Fibroblast of upper back skin (primary cell): ENCODE results near the gene KNG1.
"Not testable (repeated sequence)": the region's sequence is repeated elsewhere in the genome, so short reads cannot be mapped to it uniquely, and the experiment has no call there.

Source experiments
- DNase-seq: peaks from one replicate; pipeline ENCODE4 v3.0.0-alpha.2; 2013

Gene KNG1

DNA sequence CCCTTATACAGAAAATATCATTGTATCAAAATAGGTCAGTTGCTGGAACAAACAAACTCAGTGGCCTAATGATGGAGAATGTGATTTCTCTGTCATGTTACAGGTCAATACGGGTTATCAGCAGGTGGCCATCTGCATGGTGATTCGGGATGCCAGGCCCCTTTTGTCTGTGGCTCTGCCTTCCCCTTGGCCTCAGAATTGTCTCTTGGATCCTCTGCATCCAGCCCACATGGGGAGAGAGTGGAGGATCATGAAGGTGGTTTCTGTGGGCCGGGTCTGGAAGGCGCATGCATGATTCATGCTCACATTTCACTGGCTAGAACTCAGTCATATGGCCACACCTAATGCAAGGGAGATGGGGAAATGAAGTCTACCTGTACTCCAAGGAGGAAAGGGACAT is 6.5 kb upstream of the KNG1 start:
- not testable (repeated sequence) for DNase-seq

DNA sequence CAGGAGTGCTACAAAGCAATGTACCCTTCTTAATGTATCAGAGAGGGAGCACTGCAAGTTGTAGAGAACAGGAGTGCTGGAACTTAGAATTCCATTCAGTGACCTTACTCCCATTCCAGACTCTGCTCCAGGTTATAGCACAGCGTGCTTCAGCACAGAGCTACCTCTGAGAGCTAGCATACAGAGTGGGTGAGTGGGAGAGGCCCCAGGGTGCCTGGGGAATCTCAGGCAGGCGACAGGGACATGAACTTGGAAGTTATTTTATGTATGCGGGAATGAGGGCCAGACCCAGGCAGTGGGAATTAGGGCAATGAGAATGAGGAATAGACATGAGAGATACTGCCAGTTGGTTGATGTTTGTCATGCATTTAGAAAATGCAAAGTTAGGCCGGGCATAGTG is 3.7 kb upstream of the KNG1 start:
- no peak for DNase-seq

DNA sequence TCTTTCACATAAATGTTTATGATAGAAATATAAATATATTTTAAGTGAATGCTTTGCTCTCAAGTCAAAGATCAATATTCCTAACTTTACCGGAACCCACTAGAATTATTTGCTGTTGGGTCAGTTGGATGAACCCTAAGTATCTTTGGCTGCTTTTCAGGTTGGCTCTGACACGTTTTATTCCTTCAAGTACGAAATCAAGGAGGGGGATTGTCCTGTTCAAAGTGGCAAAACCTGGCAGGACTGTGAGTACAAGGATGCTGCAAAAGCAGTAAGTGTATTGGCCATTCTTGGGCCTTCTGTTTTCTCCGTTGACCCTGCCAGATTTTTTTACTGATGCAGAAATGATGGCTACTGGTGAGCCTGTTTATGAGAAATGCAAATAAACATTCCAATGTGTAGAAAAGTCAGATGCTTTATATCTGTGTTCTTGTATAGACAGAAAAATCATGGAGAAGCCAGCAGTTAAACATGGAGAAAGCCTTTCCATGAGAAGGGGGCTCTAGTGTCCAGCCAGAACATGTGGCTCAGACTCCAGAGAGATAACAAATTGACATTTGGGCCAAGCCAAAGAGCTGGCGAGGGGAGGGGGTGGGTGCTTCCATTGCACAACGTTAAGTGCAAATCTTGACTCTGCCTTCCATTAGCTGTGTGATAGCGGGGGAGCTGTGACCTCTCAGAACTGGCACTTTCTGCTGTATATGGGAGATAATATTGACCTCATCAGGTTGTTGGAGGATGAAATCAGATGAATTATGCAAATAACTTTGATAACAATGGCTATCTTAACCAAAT is 3.0 kb downstream of the KNG1 start:
- DNase-seq = no peak

DNA sequence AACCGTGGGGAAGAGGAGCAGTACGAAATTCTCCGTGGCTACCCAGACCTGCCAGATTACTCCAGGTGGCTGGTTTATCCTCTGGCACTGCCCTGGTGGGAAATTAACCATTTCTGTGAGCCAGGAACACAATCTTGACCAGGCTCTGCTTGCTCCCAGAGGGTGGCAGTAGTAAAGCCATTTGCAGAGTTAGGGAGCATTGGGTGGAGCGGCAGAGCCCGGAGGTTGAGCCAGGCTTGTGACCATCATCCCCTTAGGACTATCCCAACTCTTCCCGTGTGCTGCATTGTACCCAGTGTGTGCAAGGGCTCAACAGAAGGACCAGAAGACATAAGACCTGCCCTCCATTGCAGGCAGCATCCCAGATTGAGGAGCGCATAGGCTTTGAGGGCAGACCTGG is 5.3 kb downstream of the KNG1 start:
- no peak for DNase-seq

DNA sequence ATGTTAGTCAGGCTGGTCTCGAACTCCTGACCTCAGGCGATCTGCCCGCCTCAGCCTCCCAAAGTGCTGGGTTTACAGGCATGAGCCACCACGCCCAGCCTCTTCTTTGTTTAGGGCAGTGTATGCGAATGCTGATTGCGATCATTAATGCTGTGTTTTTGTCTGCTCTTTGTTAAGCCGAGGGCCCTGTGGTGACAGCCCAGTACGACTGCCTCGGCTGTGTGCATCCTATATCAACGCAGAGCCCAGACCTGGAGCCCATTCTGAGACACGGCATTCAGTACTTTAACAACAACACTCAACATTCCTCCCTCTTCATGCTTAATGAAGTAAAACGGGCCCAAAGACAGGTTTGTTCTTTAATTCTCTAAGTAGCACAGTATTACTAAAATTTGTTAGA is 7.8 kb downstream of the KNG1 start:
- DNase-seq = no peak

DNA sequence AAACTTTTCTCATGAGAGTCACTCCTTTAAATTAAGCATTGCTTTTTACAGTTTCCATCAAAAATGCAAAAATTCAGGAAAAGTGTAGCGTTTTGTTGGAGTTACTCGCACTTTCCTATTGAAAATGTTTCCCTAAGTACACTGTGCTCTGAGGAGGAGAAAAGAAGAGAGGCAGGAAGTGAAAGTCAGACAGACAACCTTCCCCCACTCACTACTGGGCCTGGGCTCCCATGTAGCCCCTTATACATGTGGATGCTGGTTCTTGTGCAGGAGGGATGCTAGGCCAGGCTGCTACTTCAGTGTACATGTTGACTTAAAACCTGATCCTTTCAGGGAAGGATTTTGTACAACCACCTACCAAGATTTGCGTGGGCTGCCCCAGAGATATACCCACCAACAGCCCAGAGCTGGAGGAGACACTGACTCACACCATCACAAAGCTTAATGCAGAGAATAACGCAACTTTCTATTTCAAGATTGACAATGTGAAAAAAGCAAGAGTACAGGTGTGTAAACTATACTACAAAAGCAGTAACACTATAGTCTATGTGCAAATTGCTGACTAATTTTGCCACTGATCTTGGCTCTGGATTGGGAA is 15.1 kb downstream of the KNG1 start:
- no peak for DNase-seq

DNA sequence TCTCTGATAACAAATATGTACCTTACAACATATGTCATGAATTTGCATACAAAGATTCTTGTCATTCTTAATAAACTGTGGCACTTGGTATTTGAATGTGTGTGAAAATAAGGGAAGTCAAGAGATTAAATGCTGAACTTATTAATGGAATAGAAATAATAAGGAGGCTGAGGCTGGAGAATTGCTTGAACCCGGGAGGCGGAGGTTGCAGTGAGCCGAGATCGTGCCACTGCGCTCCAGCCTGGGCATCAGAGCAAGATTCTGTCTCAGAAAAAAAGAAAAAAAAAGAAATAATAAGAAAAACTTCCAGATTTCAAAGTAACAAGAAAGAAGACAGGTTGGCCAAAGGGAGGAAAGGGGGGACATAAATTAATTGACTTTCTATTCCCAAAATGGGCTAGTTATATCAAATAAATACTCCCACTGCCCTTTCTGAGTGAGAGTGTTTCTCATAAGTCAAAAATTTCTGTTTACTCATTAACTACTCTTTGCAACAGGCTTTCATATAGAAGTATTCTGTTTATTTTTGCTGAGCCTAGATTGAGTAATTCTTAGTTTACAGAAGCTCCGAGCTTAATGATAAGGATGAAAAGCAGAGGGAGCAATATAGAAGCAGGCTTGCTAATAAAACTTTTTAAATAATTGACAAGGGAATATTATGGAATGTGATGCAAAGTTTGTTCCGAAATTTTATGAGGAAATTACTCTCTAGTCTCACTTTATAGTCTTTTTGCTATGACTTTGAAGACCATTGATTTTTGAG is 25.6 kb downstream of the KNG1 start:
- DNase-seq = no peak

DNA sequence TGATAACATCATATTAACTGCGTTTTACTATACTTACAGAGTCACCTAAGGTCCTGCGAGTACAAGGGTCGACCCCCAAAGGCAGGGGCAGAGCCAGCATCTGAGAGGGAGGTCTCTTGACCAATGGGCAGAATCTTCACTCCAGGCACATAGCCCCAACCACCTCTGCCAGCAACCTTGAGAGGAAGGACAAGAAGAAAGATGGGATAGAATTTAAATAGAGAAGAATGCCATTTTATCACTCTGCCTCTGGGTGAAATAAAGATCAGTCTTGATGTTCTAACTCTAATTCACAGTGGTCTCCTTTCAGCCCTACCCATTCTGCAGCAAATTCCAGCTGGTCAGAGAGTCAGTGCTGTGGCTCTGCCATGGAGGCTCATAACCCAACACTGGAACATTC is 26.5 kb downstream of the KNG1 start:
- DNase-seq = no peak

DNA sequence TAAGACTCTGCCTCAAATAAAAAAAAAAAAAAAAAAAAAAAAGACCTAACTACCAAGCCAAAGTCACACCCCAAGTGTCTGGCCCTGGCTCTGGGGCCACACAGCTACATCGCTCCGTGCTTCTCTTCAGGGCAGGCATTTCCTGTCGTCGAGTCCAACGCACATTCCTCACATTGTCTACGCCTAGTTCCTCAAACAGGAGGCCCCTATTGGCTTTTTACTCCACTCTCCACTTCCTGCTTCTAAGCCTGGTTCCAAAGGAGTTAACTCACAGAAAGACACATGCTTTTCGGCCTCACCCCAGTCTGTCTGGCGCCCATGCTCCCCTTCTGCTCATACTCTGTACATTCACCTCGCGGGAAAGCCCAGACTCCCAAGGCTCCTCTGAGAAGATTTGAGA is 28.8 kb downstream of the KNG1 start:
- DNase-seq = peak; percentile 89

DNA sequence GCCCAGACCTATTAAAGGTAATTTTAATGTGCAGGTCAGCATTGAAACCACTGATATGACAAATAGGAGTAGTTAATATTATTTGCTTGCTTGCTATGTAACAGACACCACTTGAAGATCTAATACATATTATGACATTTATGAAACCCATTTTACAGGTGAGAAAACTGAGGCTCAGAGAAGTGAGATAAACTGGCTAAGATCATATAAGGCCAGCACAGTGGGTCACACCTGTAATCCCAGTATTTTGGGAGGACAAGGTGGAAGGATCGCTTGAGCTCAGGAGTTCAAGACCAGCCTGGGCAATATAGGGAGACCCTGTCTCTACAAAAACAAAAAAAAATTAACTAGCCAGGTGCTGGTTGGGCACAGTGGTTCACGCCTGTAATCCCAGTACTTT is 33.2 kb downstream of the KNG1 start:
- DNase-seq = no peak

DNA sequence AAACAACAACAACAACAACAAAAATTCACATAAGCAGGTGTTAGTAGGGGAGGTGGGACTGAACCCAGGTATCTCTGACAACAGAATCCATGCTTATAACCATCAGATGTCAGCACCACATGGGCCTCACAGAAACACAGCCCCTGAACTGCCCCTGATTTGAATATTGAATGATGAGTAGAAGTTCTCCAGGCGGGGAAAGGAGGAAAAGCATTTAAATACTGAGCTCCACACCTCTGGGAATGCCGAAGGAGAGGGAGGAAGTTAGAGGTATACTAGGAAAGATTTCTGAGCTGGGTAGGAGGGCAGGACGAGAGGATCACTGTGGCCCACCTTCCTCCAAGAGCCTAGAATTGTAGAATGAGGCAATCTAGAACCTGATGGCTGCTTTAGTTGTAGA is 34.3 kb downstream of the KNG1 start:
- no peak for DNase-seq

DNA sequence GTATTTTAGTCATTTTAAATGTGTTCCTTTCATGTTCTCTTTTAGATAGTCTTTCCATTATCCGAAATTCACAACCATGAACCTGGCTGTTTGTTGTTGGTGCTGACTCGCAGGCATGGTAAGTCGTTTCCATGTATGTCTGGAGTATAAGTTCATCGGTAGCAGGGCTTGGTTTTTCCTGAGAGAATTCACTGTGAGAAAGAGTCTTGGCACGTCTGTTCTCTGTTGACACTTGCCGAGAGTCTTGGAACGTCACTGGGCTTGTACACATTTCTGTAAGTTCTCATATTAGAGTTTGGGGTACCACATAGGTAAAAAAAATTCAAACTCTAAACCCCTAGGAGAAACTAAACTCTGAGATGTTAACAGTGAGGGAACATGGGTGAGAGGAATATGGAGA is 36.8 kb downstream of the KNG1 start:
- no peak for DNase-seq

DNA sequence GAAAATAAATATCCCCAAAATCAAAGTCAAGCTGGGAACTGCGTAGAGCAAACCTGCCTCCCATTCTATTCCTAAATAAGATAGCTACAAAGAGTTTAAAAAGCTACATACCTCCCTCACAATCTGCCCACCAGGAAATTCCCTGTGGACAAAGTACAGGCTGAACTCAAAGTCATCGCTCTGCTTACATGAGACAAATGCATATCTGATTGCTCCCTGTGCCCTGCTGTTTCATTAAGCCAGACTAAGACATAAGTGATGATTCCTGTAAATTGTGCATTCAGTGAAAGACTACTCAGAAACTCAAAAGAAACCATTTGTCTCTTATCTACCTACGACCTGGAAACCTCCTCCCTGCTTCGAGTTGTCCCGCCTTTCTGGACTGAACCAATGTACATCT is 37.7 kb downstream of the KNG1 start:
- DNase-seq = no peak

DNA sequence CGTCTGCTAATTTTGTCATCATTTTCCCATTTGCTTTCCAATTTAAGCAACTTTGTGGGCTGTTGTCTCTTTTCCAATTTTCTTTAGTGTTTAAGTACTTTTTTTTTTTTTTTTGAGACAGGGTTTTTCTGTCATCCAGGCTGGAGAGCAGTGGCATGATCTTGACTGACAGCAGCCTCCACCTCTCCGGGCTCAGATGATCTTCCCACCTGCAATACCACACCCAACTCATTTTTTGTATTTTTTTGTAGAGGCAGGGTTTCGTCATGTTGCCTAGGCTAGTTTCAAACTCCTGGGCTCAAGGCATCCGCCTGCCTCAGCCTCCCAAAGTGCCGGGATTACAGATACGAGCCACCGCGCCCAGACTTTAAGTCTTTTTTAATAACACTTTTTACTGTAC is 40.1 kb downstream of the KNG1 start:
- DNase-seq = no peak

DNA sequence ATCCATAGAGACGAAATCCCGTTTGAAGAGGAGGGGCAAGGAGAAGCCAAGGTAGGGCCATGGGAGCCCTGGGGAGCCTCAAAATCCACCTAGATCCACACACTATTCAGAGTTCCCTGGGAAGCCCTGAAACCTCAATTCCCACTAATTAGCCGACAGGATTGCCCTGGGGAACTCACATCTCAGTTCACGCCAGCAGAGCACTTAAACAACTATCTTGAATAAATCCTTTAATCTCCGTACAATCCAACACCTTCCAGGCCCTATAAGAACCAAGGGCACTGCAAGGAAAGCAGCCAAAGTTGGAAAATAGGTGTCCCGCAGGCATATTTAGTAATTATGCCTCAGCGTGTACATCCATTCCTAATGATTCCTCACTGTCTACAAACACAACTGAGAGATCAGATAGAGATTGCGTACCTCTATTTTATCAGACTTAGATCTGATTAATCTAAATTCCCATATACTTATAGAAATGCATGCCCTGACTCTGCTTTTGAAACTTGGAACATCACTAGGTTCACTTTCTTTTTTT is 40.6 kb downstream of the KNG1 start:
- DNase-seq = no peak

DNA sequence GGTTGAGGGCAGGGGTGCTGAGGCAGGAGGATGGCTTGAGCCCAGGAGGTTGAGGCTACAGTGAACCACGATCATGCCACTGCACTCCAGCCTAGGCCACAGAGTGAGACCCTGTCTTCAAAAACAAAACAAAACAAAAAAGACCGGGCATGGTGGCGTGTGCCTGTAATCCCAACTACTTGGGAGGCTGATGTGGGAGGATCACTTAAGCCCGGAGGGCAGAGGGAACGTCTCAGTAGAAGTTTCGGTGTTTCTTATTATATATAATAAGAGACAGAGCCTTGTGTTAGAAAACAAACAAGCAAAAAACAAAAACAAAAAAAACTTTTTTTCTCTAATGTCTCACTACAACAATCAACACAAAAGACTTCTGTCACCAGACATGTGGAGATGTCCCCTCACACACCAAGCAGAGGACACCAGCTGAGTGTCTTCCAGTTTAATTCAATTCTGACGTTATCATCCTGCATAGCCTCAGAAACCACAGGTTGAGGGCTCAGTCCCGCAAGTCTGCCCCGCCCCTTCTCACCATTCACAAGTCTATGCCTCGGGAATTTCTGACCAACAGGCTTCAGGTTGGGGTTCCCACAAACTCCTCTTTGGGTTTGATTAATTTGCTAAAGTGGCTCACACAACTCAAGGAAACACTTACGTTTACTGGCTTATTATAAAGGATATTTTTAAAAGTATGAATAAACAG is 42.2 kb downstream of the KNG1 start:
- DNase-seq = no peak

DNA sequence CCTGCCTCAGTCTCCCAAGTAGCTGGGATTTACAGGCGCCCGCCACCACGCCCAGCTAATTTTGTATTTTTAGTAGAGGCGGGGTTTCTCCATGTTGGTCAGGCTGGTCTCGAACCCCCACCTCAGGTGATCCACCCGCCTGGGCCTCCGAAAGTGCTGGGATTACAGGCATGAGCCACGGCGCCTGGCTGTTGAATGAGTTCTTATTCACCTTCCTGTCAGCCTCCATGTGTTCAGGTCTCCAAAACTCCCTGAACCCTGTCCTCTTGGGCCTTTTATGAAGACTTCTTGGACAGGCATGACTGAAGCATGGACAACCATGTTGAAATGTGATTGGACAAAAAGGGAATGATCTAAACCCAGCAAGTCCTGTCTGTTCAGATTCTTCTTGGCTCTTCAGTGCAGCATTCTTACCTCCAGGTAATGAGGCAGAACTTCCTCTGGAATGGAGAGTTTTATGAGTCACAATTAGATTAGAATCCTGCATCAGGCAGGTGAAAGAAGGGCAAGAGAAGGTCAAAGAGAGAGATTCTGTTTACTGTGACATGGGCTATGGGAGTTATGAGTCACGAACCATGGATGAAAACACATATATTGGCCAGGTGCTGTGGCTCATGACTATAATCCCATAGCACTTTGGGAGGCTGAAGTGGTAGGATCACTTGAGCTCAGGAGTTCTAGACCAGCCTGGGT is 43.1 kb downstream of the KNG1 start:
- no peak for DNase-seq

DNA sequence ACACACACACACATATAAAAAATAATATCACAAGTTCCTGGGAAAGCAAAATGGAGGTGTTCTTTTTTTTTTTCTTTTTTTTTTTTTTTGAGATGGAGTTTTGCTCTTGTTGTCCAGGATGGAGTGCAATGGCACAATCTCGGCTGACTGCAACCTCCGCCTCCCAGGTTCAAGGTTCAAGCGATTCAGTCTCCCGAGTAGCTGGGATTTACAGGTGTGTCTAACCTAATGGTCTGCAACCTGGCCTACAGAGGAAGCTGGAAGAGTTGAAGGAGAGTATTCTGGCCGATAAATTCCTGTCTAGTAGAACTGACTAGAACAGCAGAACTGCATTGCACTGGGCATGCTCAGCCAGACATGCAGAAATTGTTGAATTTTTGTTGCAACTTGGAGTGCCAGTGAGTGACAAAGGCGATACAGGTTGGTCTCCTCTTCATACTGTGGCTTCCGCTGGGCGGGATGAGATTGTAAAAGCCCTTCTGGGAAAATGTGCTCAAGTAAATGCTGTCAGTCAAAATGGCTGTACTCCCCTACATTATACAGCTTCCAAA is 43.8 kb downstream of the KNG1 start:
- no peak for DNase-seq

DNA sequence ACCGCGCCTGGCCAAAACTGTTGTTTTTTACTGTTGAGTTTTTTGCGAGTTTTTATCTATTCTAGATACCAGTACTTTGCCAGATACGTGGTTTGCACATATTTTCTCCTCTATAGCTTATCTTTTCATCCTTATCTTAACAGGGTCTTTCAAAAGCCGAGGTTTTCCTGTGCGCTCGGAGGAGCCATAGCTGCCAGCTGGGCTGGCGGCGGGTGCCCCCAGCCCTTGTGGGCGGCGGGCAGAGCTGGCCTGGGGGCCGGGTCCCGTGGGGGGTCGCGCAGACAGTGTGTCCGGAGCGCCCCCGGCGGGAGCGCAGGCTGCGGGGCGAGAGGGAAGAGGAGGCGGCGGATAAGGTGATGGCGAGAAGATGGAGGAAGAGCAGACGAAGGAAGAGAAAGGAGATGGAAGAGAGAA is 55.1 kb downstream of the KNG1 start:
- no peak for DNase-seq

DNA sequence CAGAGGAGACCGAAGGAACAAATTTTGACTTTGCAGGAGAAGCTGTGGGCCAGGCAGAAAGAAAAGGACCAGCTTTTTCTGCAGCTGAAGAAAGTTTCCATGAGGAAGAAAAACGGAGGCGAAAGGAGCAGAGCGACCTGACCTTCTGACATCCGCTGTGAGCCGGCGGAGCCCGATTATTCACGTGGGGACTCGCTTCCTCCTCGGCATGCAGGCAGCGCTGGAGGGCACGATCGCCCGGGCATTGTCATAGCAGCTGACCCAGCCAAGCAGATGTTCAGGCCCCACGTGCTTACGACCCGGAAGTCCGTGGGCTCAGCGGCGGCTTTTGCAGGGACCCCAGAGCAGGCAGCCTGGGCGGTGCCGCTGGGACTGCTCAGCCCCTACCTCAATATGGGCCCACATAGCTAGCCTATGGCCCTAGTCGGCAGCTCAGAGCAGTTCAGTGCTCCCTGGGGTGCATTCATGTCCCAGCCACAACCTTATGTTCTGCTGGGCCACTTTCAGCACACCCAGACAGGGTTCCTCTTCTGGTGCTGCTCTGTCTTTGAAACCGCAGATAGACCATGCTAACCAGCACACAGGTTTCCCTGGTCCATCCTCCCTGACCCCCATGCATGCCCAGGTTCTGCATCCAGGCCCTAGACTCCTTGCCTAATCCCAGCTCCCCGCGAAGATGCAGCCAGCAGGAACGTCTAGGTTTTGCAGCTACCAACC is 55.7 kb downstream of the KNG1 start:
- peak; percentile 26 for DNase-seq

DNA sequence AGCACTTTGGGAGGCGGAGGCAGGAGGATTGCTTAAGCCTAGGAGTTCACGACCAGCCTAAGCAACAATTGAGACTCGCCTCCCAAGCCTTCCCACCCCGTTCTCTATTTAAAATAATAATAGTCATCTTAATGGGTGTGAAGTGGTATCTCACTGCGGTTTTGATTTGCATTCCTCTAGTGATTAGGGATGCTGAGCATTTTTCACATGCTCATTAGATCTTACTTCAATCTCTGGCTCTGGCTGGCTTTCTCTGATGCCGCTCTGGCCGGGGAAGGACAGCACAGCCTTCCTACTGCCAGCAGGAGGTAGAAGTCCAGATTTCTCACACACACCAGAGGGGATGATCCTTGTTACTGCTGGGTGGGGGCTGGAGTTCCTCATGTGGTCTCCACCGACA is 58.8 kb downstream of the KNG1 start:
- DNase-seq = no peak

DNA sequence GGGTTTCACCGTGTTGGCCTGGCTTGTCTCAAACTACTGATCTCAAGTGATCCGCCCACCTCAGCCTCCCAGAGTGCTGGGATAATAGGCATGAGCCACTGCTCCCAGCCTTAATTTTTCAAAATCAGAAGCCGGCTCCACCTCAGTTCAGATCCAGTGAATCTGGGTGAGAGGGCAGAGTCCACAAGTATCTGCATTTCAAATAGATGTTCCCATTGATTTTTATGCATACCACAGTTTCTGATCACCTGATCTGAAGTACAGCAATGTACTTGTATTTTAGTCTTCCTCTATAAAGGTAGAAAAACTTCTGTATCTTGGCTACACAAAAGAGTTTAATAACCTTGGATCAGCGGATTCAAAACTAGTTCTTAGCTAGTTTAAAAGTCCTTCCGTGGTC is 62.0 kb downstream of the KNG1 start:
- DNase-seq = no peak
